Body of pancreas (tissue), 4 donors: ENCODE data around the gene RASA3.

Experiments
- POLR2A ChIP-seq, 3 donors: fragments of 450-650 bp; IDR thresholded peaks; one replicate each; pipeline ENCODE4 v1.6.1; 2016; ENCODE audit warnings: antibody characterized with exemption in 3 of 3, mild to moderate bottlenecking in 2 of 3
- TF ChIP-seq, protein P1 (sequence below), 7 experiments: fragments of 450-650 bp in 4 of 7; fragments of 200-600 bp in 3 of 7; sonication (generic) in 3 of 7; IDR thresholded peaks; one replicate each; pipeline ENCODE4 v1.5.1; 2016 to 2019; ENCODE audit warnings: antibody characterized with exemption in 7 of 7

DNA sequence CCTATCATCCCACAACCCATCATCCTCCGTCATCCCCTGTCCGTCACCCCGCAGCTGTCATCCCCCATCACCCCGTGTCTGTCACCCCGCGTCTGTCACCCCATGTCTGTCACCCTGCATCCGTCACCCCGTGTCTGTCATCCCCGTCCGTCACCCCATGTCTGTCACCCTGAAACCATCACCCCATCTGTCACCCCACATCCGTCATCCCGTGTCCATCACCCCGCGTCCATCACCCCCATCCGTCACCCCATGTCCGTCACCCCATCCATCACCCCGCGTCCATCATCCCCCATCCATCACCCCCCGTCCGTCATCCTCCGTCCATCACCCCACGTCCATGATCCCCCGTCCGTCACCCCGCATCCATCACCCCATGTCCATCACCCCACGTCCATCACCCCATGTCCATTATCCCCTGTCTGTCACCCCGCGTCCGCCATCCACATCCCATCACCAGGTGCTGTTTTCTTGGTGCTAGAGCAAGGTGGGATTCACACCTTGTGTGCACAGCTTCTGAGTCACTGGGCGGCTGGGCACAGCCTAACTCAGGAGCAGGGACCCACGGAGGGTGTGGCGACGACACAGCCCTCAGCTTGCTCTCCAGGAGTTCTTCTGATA, 24.2 kb downstream of the RASA3 start:
- TF ChIP-seq, protein P1, sequence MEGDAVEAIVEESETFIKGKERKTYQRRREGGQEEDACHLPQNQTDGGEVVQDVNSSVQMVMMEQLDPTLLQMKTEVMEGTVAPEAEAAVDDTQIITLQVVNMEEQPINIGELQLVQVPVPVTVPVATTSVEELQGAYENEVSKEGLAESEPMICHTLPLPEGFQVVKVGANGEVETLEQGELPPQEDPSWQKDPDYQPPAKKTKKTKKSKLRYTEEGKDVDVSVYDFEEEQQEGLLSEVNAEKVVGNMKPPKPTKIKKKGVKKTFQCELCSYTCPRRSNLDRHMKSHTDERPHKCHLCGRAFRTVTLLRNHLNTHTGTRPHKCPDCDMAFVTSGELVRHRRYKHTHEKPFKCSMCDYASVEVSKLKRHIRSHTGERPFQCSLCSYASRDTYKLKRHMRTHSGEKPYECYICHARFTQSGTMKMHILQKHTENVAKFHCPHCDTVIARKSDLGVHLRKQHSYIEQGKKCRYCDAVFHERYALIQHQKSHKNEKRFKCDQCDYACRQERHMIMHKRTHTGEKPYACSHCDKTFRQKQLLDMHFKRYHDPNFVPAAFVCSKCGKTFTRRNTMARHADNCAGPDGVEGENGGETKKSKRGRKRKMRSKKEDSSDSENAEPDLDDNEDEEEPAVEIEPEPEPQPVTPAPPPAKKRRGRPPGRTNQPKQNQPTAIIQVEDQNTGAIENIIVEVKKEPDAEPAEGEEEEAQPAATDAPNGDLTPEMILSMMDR (IDR thresholded peaks at IDR 0.05): no peak
- no peak for TF ChIP-seq POLR2A (IDR thresholded peaks at IDR 0.05)
